WTC11 (cell line): ENCODE data around the gene FAM107A. TPM values are rescaled to one million over a fixed set of nuclear protein-coding genes. Genes with fewer than 3 reads are reported as not detected.
A peak's percentile ranks its signal among the peaks of the same experiment; 100 is the strongest.

Experiments used
- ATAC-seq: fragments of 200-7000 bp; cut with Tn5 transposase; 2 replicates; pipeline ENCODE4 v1.10.0; 2021; ENCODE audit warnings: mild to moderate bottlenecking, moderate library complexity
- CTCF ChIA-PET: fragments of 300-600 bp; sonication (Branson Sonifier 250); formaldehyde crosslinking; loops from one replicate; lab custom pipeline; 2021; ENCODE audit warnings: antibody characterized with exemption; lab: Charles Lee
- POLR2A ChIA-PET: fragments of 350-600 bp; sonication (Branson Sonifier 250); formaldehyde crosslinking; loops from one replicate; lab custom pipeline; 2021; ENCODE audit warnings: antibody characterized with exemption; lab: Charles Lee
- DNase-seq: peaks from one replicate; pipeline ENCODE4 v3.0.0; 2021; ENCODE audit warnings: low spot score
- H3K27ac Mint-ChIP-seq: 2 replicates; pipeline ENCODE4 v1.8.0; 2021; ENCODE audit warnings: mixed read lengths
- H3K27me3 Mint-ChIP-seq: 2 replicates; pipeline ENCODE4 v1.8.0; 2021; ENCODE audit warnings: low read depth, mild to moderate bottlenecking, moderate library complexity, mixed read lengths
- H3K36me3 Mint-ChIP-seq: 2 replicates; pipeline ENCODE4 v1.8.0; 2021; ENCODE audit warnings: mixed read lengths
- H3K4me1 Mint-ChIP-seq: 2 replicates; pipeline ENCODE4 v1.8.0; 2022; ENCODE audit warnings: mixed read lengths
- H3K4me3 Mint-ChIP-seq: 2 replicates; pipeline ENCODE4 v1.8.0; 2021; ENCODE audit warnings: mild to moderate bottlenecking, moderate library complexity, mixed read lengths
- H3K9me3 Mint-ChIP-seq: 2 replicates; pipeline ENCODE4 v1.8.0; 2021; ENCODE audit warnings: mixed read lengths
- ETV6 ChIP-seq: sonication (generic); formaldehyde crosslinking; IDR thresholded peaks from 2 replicates; pipeline ENCODE4 v1.8.1; 2022; ENCODE audit warnings: mild to moderate bottlenecking, missing genetic modification reagents
- GABPB1 ChIP-seq: sonication (generic); formaldehyde crosslinking; IDR thresholded peaks from 2 replicates; pipeline ENCODE4 v1.8.1; 2023; ENCODE audit warnings: mild to moderate bottlenecking, missing genetic modification reagents
- GTF2I ChIP-seq: fragments of 250-450 bp; sonication (Bioruptor Pico); conservative IDR thresholded peaks from 2 replicates; pipeline ENCODE4 v1.4.0; 2021; ENCODE audit warnings: mild to moderate bottlenecking
- JAZF1 ChIP-seq: fragments of 250-450 bp; sonication (Bioruptor Pico); IDR thresholded peaks from 2 replicates; pipeline ENCODE4 v1.9.0; 2021; ENCODE audit warnings: moderate library complexity, mild to moderate bottlenecking, inconsistent platforms
- JUN ChIP-seq: sonication (generic); formaldehyde crosslinking; IDR thresholded peaks from 2 replicates; pipeline ENCODE4 v1.8.0; 2023; ENCODE audit warnings: mild to moderate bottlenecking, missing genetic modification reagents
- NR2C2 ChIP-seq: sonication (generic); formaldehyde crosslinking; IDR thresholded peaks from 2 replicates; pipeline ENCODE4 v1.8.0; 2022; ENCODE audit warnings: mild to moderate bottlenecking, missing genetic modification reagents
- RELA ChIP-seq: sonication (generic); formaldehyde crosslinking; IDR thresholded peaks from 2 replicates; pipeline ENCODE4 v1.8.1; 2022; ENCODE audit warnings: missing genetic modification reagents, mild to moderate bottlenecking, borderline replicate concordance
- RORB ChIP-seq: fragments of 250-450 bp; sonication (Bioruptor Pico); IDR thresholded peaks from 2 replicates; pipeline ENCODE4 v1.9.0; 2021; ENCODE audit warnings: mild to moderate bottlenecking
- SMAD4 ChIP-seq: sonication (generic); formaldehyde crosslinking; IDR thresholded peaks from 2 replicates; pipeline ENCODE4 v1.8.0; 2022; ENCODE audit warnings: mild to moderate bottlenecking, missing genetic modification reagents
- ZNF121 ChIP-seq: sonication (generic); formaldehyde crosslinking; IDR thresholded peaks from 2 replicates; pipeline ENCODE4 v1.8.0; 2023; ENCODE audit warnings: missing genetic modification reagents
- ZNF219 ChIP-seq: sonication (generic); formaldehyde crosslinking; IDR thresholded peaks from 2 replicates; pipeline ENCODE4 v1.8.0; 2023; ENCODE audit warnings: missing genetic modification reagents, mild to moderate bottlenecking, borderline replicate concordance
- ZNF317 ChIP-seq: sonication (generic); formaldehyde crosslinking; IDR thresholded peaks from 2 replicates; pipeline ENCODE4 v1.8.1; 2023; ENCODE audit warnings: low read depth, mild to moderate bottlenecking, moderate library complexity, missing genetic modification reagents, borderline replicate concordance
- total RNA-seq: library from RNA; stranded (reverse); gene quantifications from 3 replicates; pipeline ENCODE4 v1.2.3, GENCODE V29; 2021
- TF ChIP-seq, protein P1 (sequence below): sonication (generic); formaldehyde crosslinking; IDR thresholded peaks from 2 replicates; pipeline ENCODE4 v1.8.0; 2023; ENCODE audit warnings: missing genetic modification reagents, mild to moderate bottlenecking, borderline replicate concordance
- TF ChIP-seq, protein P2 (sequence below): fragments of 200-600 bp; IDR thresholded peaks from 2 replicates; pipeline ENCODE4 v1.8.0; 2022; ENCODE audit warnings: antibody characterized with exemption
- TF ChIP-seq, protein P3 (sequence below): sonication (generic); formaldehyde crosslinking; IDR thresholded peaks from 2 replicates; pipeline ENCODE4 v1.8.1; 2022; ENCODE audit warnings: missing genetic modification reagents, borderline replicate concordance

Gene FAM107A
- total RNA-seq, 1 experiment from 2014 or later = 0.31 TPM

DNA sequence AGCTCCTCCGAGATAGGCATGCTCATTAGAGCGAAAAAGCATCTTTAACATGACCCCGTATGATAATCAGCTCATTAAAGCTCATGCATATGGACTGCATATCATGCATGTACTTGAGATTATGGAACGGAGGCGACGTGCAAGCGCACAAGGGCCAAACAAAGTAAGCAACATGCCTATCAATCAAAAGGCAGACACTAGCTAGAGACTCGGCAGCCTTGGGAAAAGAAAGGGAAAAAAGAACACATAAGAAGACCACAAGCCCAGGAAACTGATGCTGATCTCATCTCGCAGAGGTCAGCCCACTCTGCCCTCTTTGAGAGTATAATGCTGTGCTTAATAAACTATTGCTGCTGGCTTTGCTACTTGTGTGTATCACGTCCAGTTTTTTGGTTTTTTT, 37.6 kb downstream of the FAM107A start (continued):
- no peak for TF ChIP-seq RELA

DNA sequence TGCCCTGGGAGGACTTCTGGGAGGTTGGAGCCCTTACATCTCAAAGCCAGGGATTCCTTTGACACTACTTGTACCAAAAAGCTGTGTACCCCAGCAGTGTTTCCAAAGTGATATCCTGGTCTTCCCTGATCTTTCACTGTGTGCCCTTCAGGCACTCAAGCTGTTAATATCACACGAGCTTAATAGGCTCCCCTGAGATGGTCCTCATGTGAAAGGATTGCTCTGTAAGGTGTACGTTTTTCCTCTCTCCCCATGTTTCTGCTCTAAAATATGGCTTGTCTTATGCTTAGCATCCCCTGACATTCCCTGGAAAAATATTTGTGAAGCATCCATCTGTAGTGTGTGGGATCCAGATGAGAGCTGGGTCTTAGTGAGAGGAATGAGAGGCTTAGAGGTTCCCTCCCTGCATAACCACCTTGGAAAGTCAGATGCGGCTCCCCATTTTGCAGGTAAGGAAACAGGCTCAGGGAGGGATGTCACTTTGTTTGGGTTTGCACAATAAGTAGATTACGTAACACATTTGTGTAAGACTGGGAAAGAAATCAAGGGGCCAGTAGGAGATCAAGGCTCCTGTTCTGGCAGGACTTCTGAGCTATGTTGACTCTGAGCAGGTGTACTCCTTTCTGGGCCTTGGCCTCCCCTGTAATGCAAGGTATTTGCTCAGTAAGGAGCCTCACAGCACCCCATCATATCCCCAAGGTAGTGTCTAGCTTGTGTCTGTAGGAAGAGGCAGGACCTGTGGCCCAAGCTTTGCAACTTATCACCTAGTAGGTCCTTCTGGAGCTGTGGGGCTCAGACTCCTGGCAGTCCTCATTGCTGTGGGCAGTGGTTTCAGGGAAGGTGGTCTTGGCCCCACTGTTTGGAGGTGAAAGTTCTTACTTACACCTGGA, 39.5 kb downstream of the FAM107A start:
- no peak overlapping the region for H3K4me3 Mint-ChIP-seq
- H3K4me1 Mint-ChIP-seq = peaks cover 5% of the 10 kb centered on the region
- no peak for ATAC-seq
- DNase-seq = no peak
- H3K27me3 Mint-ChIP-seq = no peaks in the 10 kb centered on the region
- ChIA-PET CTCF (interaction anchor here (0.8 to 2.8 kb wide), 10 partner anchors 8 to 237 kb away, joined by 3 to 11 read pairs (median 4); partner anchors contain the start of genes HTD2, KCTD6 and RPP14), POLR2A (no interaction called here)
- H3K9me3 Mint-ChIP-seq = no peaks in the 10 kb centered on the region
- H3K36me3 Mint-ChIP-seq = no peaks in the 10 kb centered on the region
- H3K27ac Mint-ChIP-seq = no peak overlapping the region
- 0 out of 2 replicates have a peak, but pooled peaks have one; percentile 20 for TF ChIP-seq GABPB1 (CRISPR knock-in tag)
- TF ChIP-seq, protein P1, sequence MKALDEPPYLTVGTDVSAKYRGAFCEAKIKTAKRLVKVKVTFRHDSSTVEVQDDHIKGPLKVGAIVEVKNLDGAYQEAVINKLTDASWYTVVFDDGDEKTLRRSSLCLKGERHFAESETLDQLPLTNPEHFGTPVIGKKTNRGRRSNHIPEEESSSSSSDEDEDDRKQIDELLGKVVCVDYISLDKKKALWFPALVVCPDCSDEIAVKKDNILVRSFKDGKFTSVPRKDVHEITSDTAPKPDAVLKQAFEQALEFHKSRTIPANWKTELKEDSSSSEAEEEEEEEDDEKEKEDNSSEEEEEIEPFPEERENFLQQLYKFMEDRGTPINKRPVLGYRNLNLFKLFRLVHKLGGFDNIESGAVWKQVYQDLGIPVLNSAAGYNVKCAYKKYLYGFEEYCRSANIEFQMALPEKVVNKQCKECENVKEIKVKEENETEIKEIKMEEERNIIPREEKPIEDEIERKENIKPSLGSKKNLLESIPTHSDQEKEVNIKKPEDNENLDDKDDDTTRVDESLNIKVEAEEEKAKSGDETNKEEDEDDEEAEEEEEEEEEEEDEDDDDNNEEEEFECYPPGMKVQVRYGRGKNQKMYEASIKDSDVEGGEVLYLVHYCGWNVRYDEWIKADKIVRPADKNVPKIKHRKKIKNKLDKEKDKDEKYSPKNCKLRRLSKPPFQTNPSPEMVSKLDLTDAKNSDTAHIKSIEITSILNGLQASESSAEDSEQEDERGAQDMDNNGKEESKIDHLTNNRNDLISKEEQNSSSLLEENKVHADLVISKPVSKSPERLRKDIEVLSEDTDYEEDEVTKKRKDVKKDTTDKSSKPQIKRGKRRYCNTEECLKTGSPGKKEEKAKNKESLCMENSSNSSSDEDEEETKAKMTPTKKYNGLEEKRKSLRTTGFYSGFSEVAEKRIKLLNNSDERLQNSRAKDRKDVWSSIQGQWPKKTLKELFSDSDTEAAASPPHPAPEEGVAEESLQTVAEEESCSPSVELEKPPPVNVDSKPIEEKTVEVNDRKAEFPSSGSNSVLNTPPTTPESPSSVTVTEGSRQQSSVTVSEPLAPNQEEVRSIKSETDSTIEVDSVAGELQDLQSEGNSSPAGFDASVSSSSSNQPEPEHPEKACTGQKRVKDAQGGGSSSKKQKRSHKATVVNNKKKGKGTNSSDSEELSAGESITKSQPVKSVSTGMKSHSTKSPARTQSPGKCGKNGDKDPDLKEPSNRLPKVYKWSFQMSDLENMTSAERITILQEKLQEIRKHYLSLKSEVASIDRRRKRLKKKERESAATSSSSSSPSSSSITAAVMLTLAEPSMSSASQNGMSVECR = no peak
- TF ChIP-seq ETV6 (CRISPR knock-in tag) = no peak

DNA sequence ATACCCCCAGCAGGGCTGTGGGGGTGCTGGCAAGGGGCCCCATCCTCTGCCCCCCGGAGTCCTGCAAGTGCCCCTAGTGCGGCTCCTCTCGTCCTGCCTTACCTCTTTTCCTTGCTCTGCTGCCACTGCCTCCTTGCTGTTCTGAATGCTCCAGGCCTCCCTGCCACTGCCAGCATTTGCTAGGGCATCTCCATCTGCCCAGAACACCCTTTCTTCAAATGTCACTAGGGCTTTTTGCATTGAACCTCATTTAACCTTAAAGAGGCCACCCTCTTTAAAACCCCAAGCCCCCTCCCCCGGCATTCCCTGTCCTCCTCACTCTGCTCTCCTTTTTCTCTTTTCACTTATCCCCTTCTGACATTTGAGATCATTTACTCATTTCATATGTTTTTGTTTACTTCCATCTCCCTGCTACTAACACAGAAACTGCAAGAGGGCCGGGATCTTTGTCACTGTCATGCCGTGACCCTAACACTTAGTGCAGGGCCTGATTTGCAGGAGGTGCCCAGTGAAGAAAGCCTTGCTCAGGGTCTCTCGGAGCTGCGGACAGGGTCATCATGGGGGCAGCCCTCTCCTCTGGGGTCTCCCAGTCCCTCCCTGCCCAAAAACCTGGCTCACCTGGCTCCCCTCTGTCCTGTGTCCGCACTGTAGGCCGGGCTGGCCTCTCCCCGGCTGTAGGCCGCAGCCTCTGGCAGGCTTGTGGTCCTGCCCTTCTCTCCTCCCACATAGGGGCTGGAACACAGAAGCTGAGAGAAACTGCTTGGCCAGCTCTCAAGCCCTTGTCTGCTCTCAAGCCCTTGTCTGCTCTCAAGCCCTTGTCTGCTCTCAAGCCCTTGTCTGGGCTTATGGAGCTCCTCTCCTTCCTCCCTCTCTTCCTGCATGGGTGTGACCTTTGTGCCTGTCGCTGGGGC, 40.4 kb downstream of the FAM107A start, which contains the start of gene ACOX2:
ACOX2 (minus strand) TSS at position 690 of the 911 bp plus-strand sequence. CDS start 2,084 bp downstream, outside the sequence.
- Mint-ChIP-seq H3K4me3 (no peak within 1 kb of the TSS), H3K27ac (no peak within 1 kb of the TSS), H3K27me3 (no peaks in the 10 kb centered on the region), H3K4me1 (peaks cover 7% of the 10 kb centered on the region), H3K36me3 (no peaks in the 10 kb centered on the region), H3K9me3 (no peaks in the 10 kb centered on the region)
- DNase-seq (no peak), ATAC-seq (peak; percentile 30)
- ChIA-PET POLR2A (no interaction called here), CTCF (interaction anchor here (0.9 to 2.8 kb wide), 9 partner anchors 7 to 237 kb away, joined by 3 to 11 read pairs (median 4); partner anchors contain the start of genes HTD2 and RPP14)
- no peak for TF ChIP-seq ZNF317 (CRISPR knock-in tag)
- TF ChIP-seq GABPB1 (CRISPR knock-in tag) = peak; percentile 27; the same call in 1 of the 2 replicates

DNA sequence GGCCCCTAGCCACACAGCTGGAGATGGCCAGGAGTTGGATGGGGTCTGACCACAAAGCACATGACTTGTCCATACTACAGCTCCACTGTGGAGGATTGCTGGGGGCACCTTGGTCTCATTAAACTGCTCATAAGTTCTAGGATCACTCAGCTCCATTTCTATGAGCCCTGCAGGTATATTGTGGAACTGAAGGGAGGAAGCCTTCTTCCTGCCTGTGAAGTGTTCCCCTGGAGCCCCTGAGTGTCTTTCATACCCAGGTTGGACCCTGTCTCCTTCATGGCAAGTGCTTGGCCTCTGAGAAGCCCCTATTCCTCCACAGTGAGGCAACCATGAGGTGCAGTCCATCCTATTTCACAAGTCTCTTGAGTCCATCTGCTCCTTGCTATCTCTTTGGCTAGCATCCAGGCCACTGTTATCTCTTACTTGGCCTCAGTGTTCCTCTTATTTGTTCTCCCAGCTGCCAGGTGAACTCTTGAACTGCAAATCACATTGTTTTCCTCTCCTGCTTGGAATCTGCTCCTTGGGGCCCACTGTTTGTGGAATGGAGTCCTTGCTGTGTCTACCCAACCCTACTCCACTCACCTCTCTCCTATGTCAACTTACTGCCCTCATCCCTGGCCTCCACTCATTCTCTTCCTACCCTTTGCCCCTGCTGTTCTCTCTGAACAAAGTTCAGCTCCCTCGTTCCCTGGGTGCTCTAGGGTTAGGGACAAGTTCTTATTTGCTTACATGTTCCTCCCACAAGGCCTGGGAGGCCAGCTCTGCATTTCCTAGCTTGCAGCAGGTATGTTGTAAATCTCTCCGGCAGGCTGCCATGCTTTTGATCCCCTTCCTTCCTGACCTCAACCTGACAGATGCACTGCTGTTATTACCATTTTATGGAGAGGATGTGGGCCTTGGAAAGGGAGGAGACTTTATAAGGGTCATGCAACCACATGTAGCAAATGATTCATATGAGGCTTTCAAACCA, 41.4 kb downstream of the FAM107A start:
- no peak for ATAC-seq
- no peak overlapping the region for H3K27ac Mint-ChIP-seq
- H3K27me3 Mint-ChIP-seq = no peaks in the 10 kb centered on the region
- H3K9me3 Mint-ChIP-seq = no peaks in the 10 kb centered on the region
- no peak for DNase-seq
- POLR2A ChIA-PET = no interaction called here
- no peaks in the 10 kb centered on the region for H3K36me3 Mint-ChIP-seq
- CTCF ChIA-PET = interaction anchor here (1.0 to 1.5 kb wide), 2 partner anchors 38 to 348 kb away, joined by 3 read pairs; no protein-coding TSS in a partner anchor
- peaks cover 7% of the 10 kb centered on the region for H3K4me1 Mint-ChIP-seq
- H3K4me3 Mint-ChIP-seq = no peak overlapping the region
- TF ChIP-seq RORB (CRISPR knock-in tag) (no peak), SMAD4 (no peak), JAZF1 (CRISPR knock-in tag) (no peak), ZNF121 (no peak), NR2C2 (CRISPR knock-in tag) (no peak), GTF2I (CRISPR knock-in tag) (no peak), ZNF219 (CRISPR knock-in tag) (no peak), JUN (no peak)
- TF ChIP-seq, protein P2, sequence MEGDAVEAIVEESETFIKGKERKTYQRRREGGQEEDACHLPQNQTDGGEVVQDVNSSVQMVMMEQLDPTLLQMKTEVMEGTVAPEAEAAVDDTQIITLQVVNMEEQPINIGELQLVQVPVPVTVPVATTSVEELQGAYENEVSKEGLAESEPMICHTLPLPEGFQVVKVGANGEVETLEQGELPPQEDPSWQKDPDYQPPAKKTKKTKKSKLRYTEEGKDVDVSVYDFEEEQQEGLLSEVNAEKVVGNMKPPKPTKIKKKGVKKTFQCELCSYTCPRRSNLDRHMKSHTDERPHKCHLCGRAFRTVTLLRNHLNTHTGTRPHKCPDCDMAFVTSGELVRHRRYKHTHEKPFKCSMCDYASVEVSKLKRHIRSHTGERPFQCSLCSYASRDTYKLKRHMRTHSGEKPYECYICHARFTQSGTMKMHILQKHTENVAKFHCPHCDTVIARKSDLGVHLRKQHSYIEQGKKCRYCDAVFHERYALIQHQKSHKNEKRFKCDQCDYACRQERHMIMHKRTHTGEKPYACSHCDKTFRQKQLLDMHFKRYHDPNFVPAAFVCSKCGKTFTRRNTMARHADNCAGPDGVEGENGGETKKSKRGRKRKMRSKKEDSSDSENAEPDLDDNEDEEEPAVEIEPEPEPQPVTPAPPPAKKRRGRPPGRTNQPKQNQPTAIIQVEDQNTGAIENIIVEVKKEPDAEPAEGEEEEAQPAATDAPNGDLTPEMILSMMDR = no peak
- TF ChIP-seq, protein P3, sequence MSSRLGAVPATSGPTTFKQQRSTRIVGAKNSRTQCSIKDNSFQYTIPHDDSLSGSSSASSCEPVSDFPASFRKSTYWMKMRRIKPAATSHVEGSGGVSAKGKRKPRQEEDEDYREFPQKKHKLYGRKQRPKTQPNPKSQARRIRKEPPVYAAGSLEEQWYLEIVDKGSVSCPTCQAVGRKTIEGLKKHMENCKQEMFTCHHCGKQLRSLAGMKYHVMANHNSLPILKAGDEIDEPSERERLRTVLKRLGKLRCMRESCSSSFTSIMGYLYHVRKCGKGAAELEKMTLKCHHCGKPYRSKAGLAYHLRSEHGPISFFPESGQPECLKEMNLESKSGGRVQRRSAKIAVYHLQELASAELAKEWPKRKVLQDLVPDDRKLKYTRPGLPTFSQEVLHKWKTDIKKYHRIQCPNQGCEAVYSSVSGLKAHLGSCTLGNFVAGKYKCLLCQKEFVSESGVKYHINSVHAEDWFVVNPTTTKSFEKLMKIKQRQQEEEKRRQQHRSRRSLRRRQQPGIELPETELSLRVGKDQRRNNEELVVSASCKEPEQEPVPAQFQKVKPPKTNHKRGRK (CRISPR knock-in tag) = no peak
